DND-41 (cell line): Measurements from ENCODE around the gene RGS11.

Experiments
- ATAC-seq: fragments of 200-7000 bp; cut with Tn5 transposase; 3 replicates; pipeline ENCODE4 v1.9.1; 2021; ENCODE audit warnings: low read depth; ENCODE audit not compliant: insufficient read depth
- DNase-seq: peaks from one replicate; pipeline ENCODE4 v3.0.0-alpha.2; 2020
- H2AFZ ChIP-seq: 2 replicates; pipeline ENCODE4 v1.6.0; 2012; ENCODE audit warnings: low read depth, low read length
- H3K27ac ChIP-seq: 2 replicates; pipeline ENCODE4 v1.5.1; 2012; ENCODE audit warnings: low read length, inconsistent platforms
- H3K27me3 ChIP-seq: fragments of 200-600 bp; sonication (generic); 2 replicates; pipeline ENCODE4 v1.6.0; 2012; ENCODE audit warnings: low read length, mild to moderate bottlenecking, inconsistent platforms; ENCODE audit not compliant: insufficient read depth, poor library complexity
- H3K36me3 ChIP-seq: 2 replicates; pipeline ENCODE4 v1.5.1; 2012; ENCODE audit warnings: low read length, inconsistent platforms; ENCODE audit not compliant: insufficient read depth
- H3K4me1 ChIP-seq: 2 replicates; pipeline ENCODE4 v1.5.1; 2012; ENCODE audit warnings: mild to moderate bottlenecking, low read length; ENCODE audit not compliant: insufficient read depth
- H3K4me2 ChIP-seq: 2 replicates; pipeline ENCODE4 v1.6.0; 2012; ENCODE audit warnings: mild to moderate bottlenecking, moderate library complexity, low read length, inconsistent platforms; ENCODE audit not compliant: insufficient read depth
- H3K4me3 ChIP-seq, 2 experiments: fragments of 200-600 bp in 1 of 2; shearing (Covaris generic) in 1 of 2; 2 replicates each; pipeline ENCODE4 v1.5.1; 2012 to 2016; ENCODE audit warnings: inconsistent platforms in 2 of 2, low read length in 2 of 2, mild to moderate bottlenecking in 2 of 2, low read depth in 1 of 2, moderate library complexity in 1 of 2
- H3K79me2 ChIP-seq: 2 replicates; pipeline ENCODE4 v1.6.0; 2012; ENCODE audit warnings: low read length, inconsistent platforms; ENCODE audit not compliant: insufficient read depth
- H3K9ac ChIP-seq: 2 replicates; pipeline ENCODE4 v1.6.0; 2012; ENCODE audit warnings: low read depth, mild to moderate bottlenecking, inconsistent platforms, low read length, moderate library complexity
- H3K9me3 ChIP-seq: 2 replicates; pipeline ENCODE4 v1.5.1; 2012; ENCODE audit warnings: low read length, moderate library complexity, mild to moderate bottlenecking, inconsistent platforms; ENCODE audit not compliant: insufficient read depth, severe bottlenecking
- H4K20me1 ChIP-seq: 2 replicates; pipeline ENCODE4 v1.6.0; 2012; ENCODE audit warnings: low read length; ENCODE audit not compliant: insufficient read depth
- CTCF ChIP-seq: IDR thresholded peaks from 2 replicates; pipeline ENCODE4 v1.5.1; 2012; ENCODE audit warnings: borderline replicate concordance, low read length, moderate library complexity, mild to moderate bottlenecking; ENCODE audit not compliant: poor library complexity, severe bottlenecking; ENCODE audit errors: extremely low read depth
- EZH2 ChIP-seq: IDR thresholded peaks from 3 replicates; pipeline ENCODE4 v1.6.1; 2012; ENCODE audit warnings: borderline replicate concordance, low read depth, mild to moderate bottlenecking, moderate library complexity, low read length, inconsistent platforms; ENCODE audit not compliant: severe bottlenecking

The RGS11 gene

DNA sequence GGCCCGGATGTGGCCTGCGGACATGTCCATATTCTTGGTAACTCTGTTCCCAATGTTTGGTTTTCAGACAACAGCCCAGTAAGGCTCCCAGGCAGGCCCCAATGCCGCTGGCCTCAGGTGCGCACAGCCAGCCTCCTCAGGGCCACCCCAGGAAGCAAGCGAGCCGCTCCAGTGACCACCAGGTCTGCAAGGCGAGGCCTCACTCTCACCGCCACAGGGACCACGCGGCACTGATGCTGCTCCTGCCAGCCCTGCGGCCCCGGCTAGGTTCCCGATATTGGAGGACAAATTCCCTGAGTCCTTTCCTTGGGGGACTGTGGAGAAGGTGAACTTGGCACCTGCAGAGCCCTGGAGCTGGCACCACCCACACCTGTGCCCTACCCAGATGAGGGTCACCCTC lies 26.2 kb upstream of the RGS11 start:
- no peaks in the 10 kb centered on the region for H3K27me3 ChIP-seq
- peaks cover 4% of the 10 kb centered on the region; the same call in 1 of the 2 replicates for H3K79me2 ChIP-seq
- no peak overlapping the region for H3K9ac ChIP-seq
- TF ChIP-seq EZH2 (no peak), CTCF (no peak)
- no peak overlapping the region for H3K4me3 ChIP-seq
- no peak overlapping the region for H2AFZ ChIP-seq
- no peak for DNase-seq
- H3K9me3 ChIP-seq, result no peaks in the 10 kb centered on the region
- peaks cover 60% of the 10 kb centered on the region for H3K36me3 ChIP-seq
- H4K20me1 ChIP-seq, result peaks cover 24% of the 10 kb centered on the region
- H3K27ac ChIP-seq, result no peak overlapping the region
- H3K4me2 ChIP-seq, result no peak overlapping the region
- no peaks in the 10 kb centered on the region for H3K4me1 ChIP-seq
- no peak for ATAC-seq

GRCh38 chr16:301235-301634 lies 25.5 kb upstream of the RGS11 start:
- Histone ChIP-seq H3K9me3 (no peaks in the 10 kb centered on the region), H3K4me1 (no peaks in the 10 kb centered on the region), H3K36me3 (peaks cover 60% of the 10 kb centered on the region), H4K20me1 (peaks cover 19% of the 10 kb centered on the region), H3K4me3 (no peak overlapping the region), H3K9ac (no peak overlapping the region), H2AFZ (no peak overlapping the region), H3K27me3 (no peaks in the 10 kb centered on the region), H3K4me2 (no peak overlapping the region), H3K79me2 (peaks cover 4% of the 10 kb centered on the region; the same call in 1 of the 2 replicates), H3K27ac (no peak overlapping the region)
- TF ChIP-seq EZH2 (no peak), CTCF (no peak)
- ATAC-seq (no peak), DNase-seq (no peak)

GRCh38 chr16:297832-298231 lies 22.1 kb upstream of the RGS11 start:
- H3K4me2 ChIP-seq, result no peak overlapping the region
- TF ChIP-seq EZH2 (no peak), CTCF (no peak)
- H3K79me2 ChIP-seq, result peaks cover 4% of the 10 kb centered on the region; the same call in 1 of the 2 replicates
- ATAC-seq, result no peak
- H3K9me3 ChIP-seq, result no peaks in the 10 kb centered on the region
- H3K27me3 ChIP-seq, result no peaks in the 10 kb centered on the region
- H3K4me3 ChIP-seq, result no peak overlapping the region
- no peaks in the 10 kb centered on the region for H3K4me1 ChIP-seq
- no peak overlapping the region for H3K27ac ChIP-seq
- H3K9ac ChIP-seq, result no peak overlapping the region
- DNase-seq, result no peak
- peaks cover 51% of the 10 kb centered on the region for H3K36me3 ChIP-seq
- H4K20me1 ChIP-seq, result peaks cover 15% of the 10 kb centered on the region
- H2AFZ ChIP-seq, result no peak overlapping the region

GRCh38 chr16:296806-297510 lies 21.2 kb upstream of the RGS11 start:
- Histone ChIP-seq H4K20me1 (peaks cover 13% of the 10 kb centered on the region; the same call in 1 of the 2 replicates), H3K4me3 (no peak overlapping the region), H3K4me1 (no peaks in the 10 kb centered on the region), H3K27me3 (no peaks in the 10 kb centered on the region), H2AFZ (no peak overlapping the region), H3K4me2 (no peak overlapping the region), H3K9ac (no peak overlapping the region), H3K9me3 (no peaks in the 10 kb centered on the region), H3K27ac (no peak overlapping the region), H3K36me3 (peaks cover 52% of the 10 kb centered on the region), H3K79me2 (peaks cover 1% of the 10 kb centered on the region; the same call in 1 of the 2 replicates)
- ATAC-seq (no peak), DNase-seq (no peak)
- TF ChIP-seq EZH2 (no peak), CTCF (no peak)
